Right lobe of liver (tissue), 4 donors: ENCODE results near the gene PROX1.

ENCODE experiments used
- POLR2A ChIP-seq: fragments of 450-650 bp; IDR thresholded peaks from one replicate; pipeline ENCODE4 v1.6.1; 2017; ENCODE audit warnings: antibody characterized with exemption, mild to moderate bottlenecking
- TF ChIP-seq, protein P1 (sequence below), 4 donors: fragments of 200-600 bp in 3 of 4; fragments of 450-650 bp in 1 of 4; IDR thresholded peaks; one replicate each; pipeline versions ENCODE4 v1.5.1 to v1.8.0; 2016 to 2022; ENCODE audit warnings: antibody characterized with exemption in 4 of 4, mild to moderate bottlenecking in 2 of 4
- donor health status: DM: no; HTN: no; CAD: no.
- donor health status: DM: no; HTN: no; CAD: no.
- donor health status: DM: no; HTN: yes; CAD: no.

DNA sequence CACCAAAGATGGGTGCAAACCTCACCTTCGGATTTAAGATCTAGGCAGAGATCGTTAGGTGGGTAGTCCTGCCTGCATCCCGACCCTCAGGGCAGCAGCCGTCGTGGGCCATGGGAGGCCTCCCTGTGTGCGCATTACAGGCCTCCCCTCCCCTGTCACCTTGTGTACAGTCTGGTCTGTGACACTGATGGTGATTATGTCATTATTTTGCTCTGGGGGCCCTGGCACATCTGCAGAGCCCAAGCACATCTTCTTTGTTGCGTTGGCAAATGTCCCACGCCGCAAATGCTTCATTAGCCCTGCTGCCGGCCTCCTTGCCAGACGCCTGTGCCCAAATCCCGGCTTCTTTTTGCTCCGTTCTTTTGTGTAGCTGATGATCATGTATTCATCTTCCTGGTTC lies 31.7 kb downstream of the PROX1 start:
- TF ChIP-seq, protein P1, sequence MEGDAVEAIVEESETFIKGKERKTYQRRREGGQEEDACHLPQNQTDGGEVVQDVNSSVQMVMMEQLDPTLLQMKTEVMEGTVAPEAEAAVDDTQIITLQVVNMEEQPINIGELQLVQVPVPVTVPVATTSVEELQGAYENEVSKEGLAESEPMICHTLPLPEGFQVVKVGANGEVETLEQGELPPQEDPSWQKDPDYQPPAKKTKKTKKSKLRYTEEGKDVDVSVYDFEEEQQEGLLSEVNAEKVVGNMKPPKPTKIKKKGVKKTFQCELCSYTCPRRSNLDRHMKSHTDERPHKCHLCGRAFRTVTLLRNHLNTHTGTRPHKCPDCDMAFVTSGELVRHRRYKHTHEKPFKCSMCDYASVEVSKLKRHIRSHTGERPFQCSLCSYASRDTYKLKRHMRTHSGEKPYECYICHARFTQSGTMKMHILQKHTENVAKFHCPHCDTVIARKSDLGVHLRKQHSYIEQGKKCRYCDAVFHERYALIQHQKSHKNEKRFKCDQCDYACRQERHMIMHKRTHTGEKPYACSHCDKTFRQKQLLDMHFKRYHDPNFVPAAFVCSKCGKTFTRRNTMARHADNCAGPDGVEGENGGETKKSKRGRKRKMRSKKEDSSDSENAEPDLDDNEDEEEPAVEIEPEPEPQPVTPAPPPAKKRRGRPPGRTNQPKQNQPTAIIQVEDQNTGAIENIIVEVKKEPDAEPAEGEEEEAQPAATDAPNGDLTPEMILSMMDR (IDR thresholded peaks at IDR 0.05), result no peak
- TF ChIP-seq POLR2A, result no peak
